IMR-90 (cell line): ENCODE measurements around the gene TYRP1.

Experiments used
- CEBPB ChIP-seq: IDR thresholded peaks from 2 replicates; pipeline ENCODE4 v1.6.1; 2012; ENCODE audit warnings: low read depth, low read length, improper control_type of control experiment
- FOS ChIP-seq: fragments of 150-350 bp; IDR thresholded peaks from 2 replicates; pipeline ENCODE4 v1.6.1; 2016; ENCODE audit warnings: low read depth, low read length
- MAFK ChIP-seq: IDR thresholded peaks from 2 replicates; pipeline ENCODE4 v1.6.1; 2012; ENCODE audit warnings: low read depth, low read length, improper control_type of control experiment
- NFE2L2 ChIP-seq: fragments of 150-350 bp; IDR thresholded peaks from 2 replicates; pipeline ENCODE4 v1.6.1; 2016; ENCODE audit warnings: low read depth, mild to moderate bottlenecking, low read length
- POLR2A ChIP-seq: IDR thresholded peaks from 2 replicates; pipeline ENCODE4 v1.6.1; 2012; ENCODE audit warnings: mild to moderate bottlenecking, low read depth, low read length
- RCOR1 ChIP-seq: IDR thresholded peaks from 2 replicates; pipeline ENCODE4 v1.6.1; 2012; ENCODE audit warnings: mild to moderate bottlenecking, low read length, improper control_type of control experiment; ENCODE audit not compliant: insufficient replicate concordance
- TF ChIP-seq, protein P1 (sequence below): conservative IDR thresholded peaks from 2 replicates; pipeline ENCODE4 v1.5.1; 2012; ENCODE audit warnings: mild to moderate bottlenecking, low read depth, low read length, improper control_type of control experiment
- TF ChIP-seq, protein P2 (sequence below): fragments of 150-350 bp; IDR thresholded peaks from 2 replicates; pipeline ENCODE4 v1.6.1; 2016; ENCODE audit warnings: low read depth, mild to moderate bottlenecking, low read length, moderate library complexity, borderline replicate concordance

DNA sequence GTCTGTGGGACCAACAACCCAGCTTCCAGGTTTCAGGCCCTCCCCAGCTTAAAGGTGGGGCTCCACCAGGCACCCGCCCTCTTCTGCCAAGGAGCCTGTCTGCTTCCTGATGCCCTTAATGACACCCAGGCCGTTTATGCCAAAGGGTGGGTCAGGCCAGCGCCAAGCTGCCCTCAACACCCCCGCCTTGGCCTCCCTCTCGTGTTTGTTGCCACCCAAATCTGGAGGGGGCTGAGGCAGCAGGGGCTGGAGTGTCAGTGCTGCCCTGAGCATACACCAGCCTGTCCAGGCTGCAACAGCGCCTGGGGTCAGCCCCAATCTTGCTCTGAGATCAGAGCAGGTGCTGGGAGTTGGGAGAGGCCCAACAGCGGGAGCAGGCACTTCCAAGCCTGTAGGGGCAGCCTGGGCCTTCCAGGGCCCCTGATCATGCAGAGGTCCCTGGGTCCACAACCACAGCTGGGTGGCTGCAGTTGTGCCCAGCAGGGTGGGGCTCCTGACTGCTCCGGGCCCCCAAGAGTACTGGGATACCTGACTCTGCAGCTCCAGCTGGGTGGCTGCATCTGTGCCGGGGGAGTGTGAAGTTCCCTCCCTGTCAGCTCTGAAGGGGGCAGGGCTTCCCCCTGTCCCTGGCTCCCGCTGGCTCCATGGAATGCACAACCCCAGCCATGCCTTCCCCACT is 34.5 kb upstream of the TYRP1 start:
- TF ChIP-seq, protein P1, sequence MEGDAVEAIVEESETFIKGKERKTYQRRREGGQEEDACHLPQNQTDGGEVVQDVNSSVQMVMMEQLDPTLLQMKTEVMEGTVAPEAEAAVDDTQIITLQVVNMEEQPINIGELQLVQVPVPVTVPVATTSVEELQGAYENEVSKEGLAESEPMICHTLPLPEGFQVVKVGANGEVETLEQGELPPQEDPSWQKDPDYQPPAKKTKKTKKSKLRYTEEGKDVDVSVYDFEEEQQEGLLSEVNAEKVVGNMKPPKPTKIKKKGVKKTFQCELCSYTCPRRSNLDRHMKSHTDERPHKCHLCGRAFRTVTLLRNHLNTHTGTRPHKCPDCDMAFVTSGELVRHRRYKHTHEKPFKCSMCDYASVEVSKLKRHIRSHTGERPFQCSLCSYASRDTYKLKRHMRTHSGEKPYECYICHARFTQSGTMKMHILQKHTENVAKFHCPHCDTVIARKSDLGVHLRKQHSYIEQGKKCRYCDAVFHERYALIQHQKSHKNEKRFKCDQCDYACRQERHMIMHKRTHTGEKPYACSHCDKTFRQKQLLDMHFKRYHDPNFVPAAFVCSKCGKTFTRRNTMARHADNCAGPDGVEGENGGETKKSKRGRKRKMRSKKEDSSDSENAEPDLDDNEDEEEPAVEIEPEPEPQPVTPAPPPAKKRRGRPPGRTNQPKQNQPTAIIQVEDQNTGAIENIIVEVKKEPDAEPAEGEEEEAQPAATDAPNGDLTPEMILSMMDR = no peak
- TF ChIP-seq CEBPB (no peak), POLR2A (no peak), NFE2L2 (no peak), MAFK (no peak), RCOR1 (no peak), FOS (no peak)
- TF ChIP-seq, protein P2, sequence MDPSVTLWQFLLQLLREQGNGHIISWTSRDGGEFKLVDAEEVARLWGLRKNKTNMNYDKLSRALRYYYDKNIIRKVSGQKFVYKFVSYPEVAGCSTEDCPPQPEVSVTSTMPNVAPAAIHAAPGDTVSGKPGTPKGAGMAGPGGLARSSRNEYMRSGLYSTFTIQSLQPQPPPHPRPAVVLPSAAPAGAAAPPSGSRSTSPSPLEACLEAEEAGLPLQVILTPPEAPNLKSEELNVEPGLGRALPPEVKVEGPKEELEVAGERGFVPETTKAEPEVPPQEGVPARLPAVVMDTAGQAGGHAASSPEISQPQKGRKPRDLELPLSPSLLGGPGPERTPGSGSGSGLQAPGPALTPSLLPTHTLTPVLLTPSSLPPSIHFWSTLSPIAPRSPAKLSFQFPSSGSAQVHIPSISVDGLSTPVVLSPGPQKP = no peak
